Spleen (tissue), 7 donors: ENCODE results near the gene DIP2A.

Experiments
- POLR2A ChIP-seq, 3 donors: fragments of 450-650 bp; IDR thresholded peaks; one replicate each; pipeline ENCODE4 v1.5.1; 2017; ENCODE audit warnings: antibody characterized with exemption in 3 of 3, mild to moderate bottlenecking in 1 of 3
- POLR2AphosphoS5 ChIP-seq, 3 donors: sonication (generic); formaldehyde crosslinking; IDR thresholded peaks; one replicate each; pipeline ENCODE4 v1.5.1; 2017; ENCODE audit warnings: antibody characterized with exemption in 3 of 3
- TF ChIP-seq, protein P1 (sequence below), 11 experiments: fragments of 200-600 bp in 7 of 11; fragments of 450-650 bp in 4 of 11; sonication (generic) in 4 of 11; IDR thresholded peaks in 8 of 11; conservative IDR thresholded peaks in 3 of 11; 1 replicate in 7 of 11; 2 replicates in 4 of 11; pipeline versions ENCODE4 v1.4.0 to v1.8.0; 2016 to 2021; ENCODE audit warnings: antibody characterized with exemption in 11 of 11, inconsistent platforms in 4 of 11, mild to moderate bottlenecking in 1 of 11
- donor health status: DM: no; HTN: no; CAD: no; lungs with moderate emphysema.
- donor health status: DM: no; HTN: no; CAD: no.
- donor health status: DM: no; HTN: no; CAD: no.

DNA sequence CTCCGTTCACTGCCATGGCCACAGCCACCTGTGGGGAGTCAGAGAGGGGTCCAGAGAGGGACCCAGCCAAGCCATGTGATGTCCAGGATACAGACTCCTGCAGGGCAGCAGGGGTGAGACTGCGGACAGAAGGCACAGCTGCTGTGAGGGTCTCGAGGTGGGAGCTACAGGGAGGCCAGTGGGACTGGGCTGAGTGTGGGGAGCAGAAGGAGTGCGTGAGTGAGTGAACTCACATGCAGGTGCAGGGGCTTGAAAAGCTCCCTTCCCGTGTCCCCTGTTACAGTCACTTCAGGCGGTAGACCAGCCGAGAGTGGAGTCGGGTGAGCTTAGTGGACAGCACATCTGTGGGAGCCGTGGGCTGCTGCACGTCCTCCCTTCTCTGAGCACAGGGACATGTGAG lies 103.8 kb downstream of the DIP2A start:
- TF ChIP-seq, protein P1, sequence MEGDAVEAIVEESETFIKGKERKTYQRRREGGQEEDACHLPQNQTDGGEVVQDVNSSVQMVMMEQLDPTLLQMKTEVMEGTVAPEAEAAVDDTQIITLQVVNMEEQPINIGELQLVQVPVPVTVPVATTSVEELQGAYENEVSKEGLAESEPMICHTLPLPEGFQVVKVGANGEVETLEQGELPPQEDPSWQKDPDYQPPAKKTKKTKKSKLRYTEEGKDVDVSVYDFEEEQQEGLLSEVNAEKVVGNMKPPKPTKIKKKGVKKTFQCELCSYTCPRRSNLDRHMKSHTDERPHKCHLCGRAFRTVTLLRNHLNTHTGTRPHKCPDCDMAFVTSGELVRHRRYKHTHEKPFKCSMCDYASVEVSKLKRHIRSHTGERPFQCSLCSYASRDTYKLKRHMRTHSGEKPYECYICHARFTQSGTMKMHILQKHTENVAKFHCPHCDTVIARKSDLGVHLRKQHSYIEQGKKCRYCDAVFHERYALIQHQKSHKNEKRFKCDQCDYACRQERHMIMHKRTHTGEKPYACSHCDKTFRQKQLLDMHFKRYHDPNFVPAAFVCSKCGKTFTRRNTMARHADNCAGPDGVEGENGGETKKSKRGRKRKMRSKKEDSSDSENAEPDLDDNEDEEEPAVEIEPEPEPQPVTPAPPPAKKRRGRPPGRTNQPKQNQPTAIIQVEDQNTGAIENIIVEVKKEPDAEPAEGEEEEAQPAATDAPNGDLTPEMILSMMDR (IDR thresholded peaks at IDR 0.05 in 8 of 11, conservative IDR thresholded peaks at IDR 0.05 in 3 of 11): no peak
- TF ChIP-seq POLR2A (IDR thresholded peaks at IDR 0.05) (no peak), POLR2AphosphoS5 (IDR thresholded peaks at IDR 0.05) (no peak)
